Activated CD4-positive, alpha-beta T cell treated with anti-CD3 and anti-CD28 coated beads, Interleukin-10, Interleukin-2, amounts not matched to agents 100 ng/mL and 50 ng/mL, durations not matched to agents 16 hours and 8 hours (primary cell): ENCODE measurements around the gene ADAMTS7.
"Not testable (repeated sequence)": the region's sequence is repeated elsewhere in the genome, so short reads cannot be mapped to it uniquely, and the experiment has no call there.

Experiments
- DNase-seq: peaks from one replicate; pipeline ENCODE4 v3.0.0-alpha.2; 2020

Gene ADAMTS7

GRCh38 chr15:78750566-78750965 is 60.7 kb downstream of the ADAMTS7 start:
- DNase-seq: no peak

GRCh38 chr15:78749831-78750230 is 61.4 kb downstream of the ADAMTS7 start:
- no peak for DNase-seq

- not testable (repeated sequence) for DNase-seq
Observed at GRCh38 chr15:78747877-78748276, 63.4 kb downstream of the ADAMTS7 start.

GRCh38 chr15:78741674-78742073 is 69.6 kb downstream of the ADAMTS7 start:
- DNase-seq: peak; percentile 43

GRCh38 chr15:78740904-78741274 is 70.4 kb downstream of the ADAMTS7 start:
- no peak for DNase-seq

GRCh38 chr15:78739996-78740903 is 71.0 kb downstream of the ADAMTS7 start:
- DNase-seq: peak; percentile 74

- DNase-seq: no peak
Observed at GRCh38 chr15:78739206-78739605, 72.1 kb downstream of the ADAMTS7 start.

GRCh38 chr15:78737931-78738558 is 73.2 kb downstream of the ADAMTS7 start:
- DNase-seq: peak; percentile 79

- DNase-seq: no peak
Observed at GRCh38 chr15:78737187-78737820, 74.0 kb downstream of the ADAMTS7 start.

GRCh38 chr15:78736286-78736685 is 75.0 kb downstream of the ADAMTS7 start:
- not testable (repeated sequence) for DNase-seq

GRCh38 chr15:78734451-78735064 is 76.7 kb downstream of the ADAMTS7 start:
- no peak for DNase-seq

- no peak for DNase-seq
Observed at GRCh38 chr15:78732634-78733033, 78.6 kb downstream of the ADAMTS7 start.

- no peak for DNase-seq
Observed at GRCh38 chr15:78730955-78731354, 80.3 kb downstream of the ADAMTS7 start.

- not testable (repeated sequence) for DNase-seq
Observed at GRCh38 chr15:78728427-78728826, 82.8 kb downstream of the ADAMTS7 start.

GRCh38 chr15:78727561-78727960 is 83.7 kb downstream of the ADAMTS7 start:
- DNase-seq: no peak

- DNase-seq: peak; percentile 10
Observed at GRCh38 chr15:78726870-78727551, 84.3 kb downstream of the ADAMTS7 start.

- DNase-seq: not testable (repeated sequence)
Observed at GRCh38 chr15:78719819-78720450, 91.3 kb downstream of the ADAMTS7 start.

- DNase-seq: no peak
Observed at GRCh38 chr15:78718837-78719236, 92.4 kb downstream of the ADAMTS7 start.

- DNase-seq: no peak
Observed at GRCh38 chr15:78717956-78718656, 93.2 kb downstream of the ADAMTS7 start.

- no peak for DNase-seq
Observed at GRCh38 chr15:78716651-78717050, 94.6 kb downstream of the ADAMTS7 start.

GRCh38 chr15:78715930-78716329 is 95.3 kb downstream of the ADAMTS7 start:
- DNase-seq: peak; percentile 34
